GM19351 (cell line): ENCODE data around the gene CEP192.

Experiments
- ATAC-seq: cut with Tn5 transposase; IDR thresholded peaks from one replicate; pipeline ENCODE4 v1.9.1; 2021; ENCODE audit warnings: mild to moderate bottlenecking, moderate library complexity; ENCODE audit not compliant: unreplicated experiment

The CEP192 gene

GRCh38 chr18:13138420-13139139, 147.4 kb downstream of the CEP192 start:
- ATAC-seq: no peak

GRCh38 chr18:13139885-13140450, 148.8 kb downstream of the CEP192 start:
- ATAC-seq: no peak

- no peak for ATAC-seq
These were observed 150.0 kb downstream of the CEP192 start for GRCh38 chr18:13141209-13141608.

- no peak for ATAC-seq
These were observed 154.6 kb downstream of the CEP192 start for GRCh38 chr18:13145636-13146190.

- no peak for ATAC-seq
These were observed 156.0 kb downstream of the CEP192 start for GRCh38 chr18:13147130-13147529.

GRCh38 chr18:13151656-13152055, 160.5 kb downstream of the CEP192 start:
- ATAC-seq: no peak

- no peak for ATAC-seq
These were observed 167.3 kb downstream of the CEP192 start for GRCh38 chr18:13158428-13158827.

- no peak for ATAC-seq
These were observed 168.4 kb downstream of the CEP192 start for GRCh38 chr18:13159579-13159978.

GRCh38 chr18:13161276-13161899, 170.2 kb downstream of the CEP192 start:
- ATAC-seq: no peak

GRCh38 chr18:13163167-13163927, 172.2 kb downstream of the CEP192 start:
- ATAC-seq: no peak

- ATAC-seq: no peak
These were observed 173.2 kb downstream of the CEP192 start for GRCh38 chr18:13164406-13164805.

GRCh38 chr18:13165636-13166423, 174.7 kb downstream of the CEP192 start:
- ATAC-seq: no peak

GRCh38 chr18:13173578-13174145, 182.5 kb downstream of the CEP192 start:
- ATAC-seq: no peak
